HG02938 (cell line): ENCODE data around the gene CTNND1.

Experiments
- ATAC-seq: cut with Tn5 transposase; IDR thresholded peaks from one replicate; pipeline ENCODE4 v1.9.1; 2021; ENCODE audit warnings: mild to moderate bottlenecking, moderate library complexity; ENCODE audit not compliant: unreplicated experiment

CTNND1 gene

DNA sequence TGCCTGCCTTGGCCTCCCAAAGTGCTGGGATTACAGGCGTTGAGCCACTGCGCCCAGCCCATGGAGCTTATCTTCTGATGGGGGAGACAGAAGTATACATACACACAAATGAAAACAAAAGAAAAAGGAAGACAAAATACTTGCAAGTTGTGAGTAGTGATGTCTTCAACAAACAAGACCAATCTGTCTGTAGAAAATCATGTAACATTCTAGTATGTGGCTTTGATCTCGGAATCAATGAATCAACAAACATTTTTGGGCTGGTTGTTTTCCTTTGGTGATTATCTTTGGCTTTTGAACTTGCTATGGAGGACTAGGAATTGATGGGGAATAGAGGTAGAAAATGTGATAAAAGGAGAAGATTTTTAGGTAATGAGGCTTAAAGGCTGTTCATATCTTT is 3.4 kb upstream of the CTNND1 start:
- no peak for ATAC-seq

DNA sequence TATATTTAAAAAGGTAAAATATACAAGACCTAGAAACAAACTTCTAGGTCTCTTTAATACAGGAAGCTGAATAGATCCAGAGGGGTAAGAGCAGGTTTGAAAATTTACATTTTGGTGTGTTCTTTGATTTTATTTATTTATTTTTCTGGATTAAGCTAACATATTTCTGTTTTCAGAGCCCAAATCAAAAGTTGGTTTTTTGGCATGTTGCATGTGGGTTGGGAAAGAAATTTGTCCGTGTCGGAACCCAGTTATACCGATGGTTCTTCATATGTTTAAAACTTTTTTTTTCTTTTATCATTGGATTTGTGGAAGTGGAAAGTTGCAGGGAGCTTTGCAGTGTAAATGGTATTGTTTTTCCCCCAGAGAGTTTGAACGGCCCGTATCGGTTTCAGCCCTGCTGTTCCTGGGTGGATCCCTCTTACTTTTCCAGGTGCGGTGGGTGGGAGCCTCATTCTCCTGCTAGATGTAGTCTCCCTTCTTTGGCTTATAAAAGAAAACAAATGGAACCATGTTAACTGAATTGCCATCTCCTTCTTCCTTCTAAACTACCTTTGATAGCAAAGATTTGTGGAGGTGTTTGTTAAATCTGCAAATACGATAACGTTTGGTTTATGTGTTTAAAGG is 746 bp downstream of the CTNND1 start:
- ATAC-seq: no peak

DNA sequence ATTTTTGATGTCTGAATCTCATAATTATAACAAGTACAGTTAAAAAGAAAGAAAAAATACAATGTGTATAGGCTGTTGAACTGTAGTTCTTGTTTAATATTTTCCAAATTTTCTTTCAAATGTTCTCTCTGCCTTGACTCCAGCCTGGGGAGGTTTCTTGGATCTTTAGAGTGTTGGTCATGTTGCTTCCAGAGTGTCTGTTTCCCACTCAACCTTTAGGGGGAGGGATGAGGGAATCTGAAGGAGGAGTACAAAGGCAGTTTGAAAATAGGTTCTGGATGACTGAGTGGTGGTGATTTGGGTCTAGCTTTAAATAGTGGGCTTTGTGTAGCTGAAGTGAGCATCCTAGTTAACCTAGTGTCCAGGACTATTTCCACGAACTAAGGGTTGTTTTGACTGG is 2.0 kb downstream of the CTNND1 start:
- ATAC-seq: no peak

DNA sequence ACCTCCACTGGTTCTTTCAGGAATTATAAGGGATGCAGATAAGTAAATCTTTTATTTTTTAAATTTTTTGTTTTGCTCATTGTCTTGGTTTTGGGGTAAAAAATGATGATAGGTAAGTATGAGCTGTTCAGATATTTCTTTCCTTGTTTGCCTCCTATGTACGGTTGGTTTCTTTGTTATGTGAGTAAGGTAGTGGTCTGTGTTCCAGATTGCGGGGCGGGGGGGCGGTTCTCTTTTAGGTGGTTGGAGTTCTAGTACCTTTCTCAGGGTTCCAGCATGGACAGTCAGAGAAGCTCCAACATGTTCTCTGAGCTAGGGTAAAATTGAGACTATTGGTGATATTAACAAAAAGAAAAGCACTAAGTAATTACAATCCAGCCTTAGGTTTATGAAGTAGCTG is 2.4 kb downstream of the CTNND1 start:
- ATAC-seq: no peak

DNA sequence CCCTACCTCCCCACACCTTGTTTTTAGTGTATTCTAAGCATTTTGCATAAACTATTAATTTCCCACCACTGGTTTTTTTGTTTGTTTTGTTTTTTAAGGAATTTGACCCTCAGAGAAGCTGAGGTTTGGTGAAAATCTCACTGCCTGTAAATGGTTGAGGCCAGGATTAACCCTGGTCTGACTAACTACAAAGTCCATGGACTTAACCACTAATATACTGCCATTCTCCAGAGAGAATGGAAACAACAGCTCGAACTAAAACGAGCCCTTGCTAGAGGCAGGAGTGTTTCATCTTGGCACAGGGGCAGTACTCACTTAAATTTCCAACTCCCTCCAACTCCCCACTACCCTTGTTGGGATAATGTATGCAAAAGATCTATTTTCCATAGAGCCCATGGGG is 3.0 kb downstream of the CTNND1 start:
- no peak for ATAC-seq

DNA sequence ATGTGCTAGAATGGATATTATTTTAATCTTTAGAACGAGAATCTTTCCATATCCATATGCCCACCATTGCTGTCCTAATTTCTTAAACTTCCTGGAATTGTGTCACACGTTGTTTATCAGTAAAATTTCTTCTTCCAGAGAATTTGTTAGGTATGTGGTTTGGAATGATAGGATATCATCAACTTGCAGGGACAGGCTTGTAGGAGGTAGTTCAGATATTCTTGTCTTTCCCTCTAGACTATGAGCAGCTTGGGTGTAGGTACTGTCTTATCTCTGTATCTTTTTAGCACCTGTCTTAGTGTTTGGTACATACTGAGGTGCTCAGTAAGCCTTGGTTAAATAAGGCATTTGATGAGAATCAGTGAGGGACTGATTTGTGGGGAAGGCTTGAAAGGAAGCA is 3.4 kb downstream of the CTNND1 start:
- ATAC-seq: no peak

DNA sequence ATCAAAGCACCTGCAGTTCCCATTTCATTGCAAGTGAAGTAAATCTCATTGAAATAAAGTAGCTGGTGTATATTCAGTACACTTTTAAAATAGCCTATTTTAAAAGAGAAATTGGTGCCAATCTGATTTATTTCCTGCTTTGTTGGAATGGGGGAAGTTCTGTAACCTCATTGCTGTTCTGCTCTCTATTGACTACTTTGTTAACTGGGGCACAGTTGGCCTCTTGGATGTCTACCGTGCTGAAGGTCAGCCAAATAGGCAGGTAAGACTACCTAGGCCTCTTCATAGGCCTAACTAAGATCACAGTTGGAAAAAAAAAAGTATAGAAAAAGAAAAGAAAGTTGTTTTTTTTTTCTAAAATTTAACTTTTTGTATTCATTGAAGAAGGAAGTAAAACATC is 9.2 kb downstream of the CTNND1 start:
- ATAC-seq: no peak

DNA sequence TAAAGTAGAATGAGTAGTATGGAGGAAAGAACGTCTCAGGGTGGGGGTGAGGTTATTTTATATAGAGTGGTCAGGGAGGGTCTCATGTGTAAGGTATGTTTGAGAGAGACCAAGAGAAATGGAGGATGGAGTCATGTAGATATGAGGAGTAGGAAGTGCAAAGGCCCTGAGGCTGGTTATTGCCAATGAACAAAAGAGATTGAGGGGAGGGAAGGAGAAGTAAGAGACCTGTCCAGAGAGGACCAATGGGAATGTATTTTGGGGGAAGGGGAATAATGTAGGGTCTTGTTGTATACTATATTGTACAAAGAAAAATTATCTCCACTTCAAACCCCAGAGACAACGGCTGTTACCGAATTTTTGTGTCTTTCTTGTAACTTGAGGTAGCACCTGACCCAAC is 9.8 kb downstream of the CTNND1 start:
- ATAC-seq: no peak

DNA sequence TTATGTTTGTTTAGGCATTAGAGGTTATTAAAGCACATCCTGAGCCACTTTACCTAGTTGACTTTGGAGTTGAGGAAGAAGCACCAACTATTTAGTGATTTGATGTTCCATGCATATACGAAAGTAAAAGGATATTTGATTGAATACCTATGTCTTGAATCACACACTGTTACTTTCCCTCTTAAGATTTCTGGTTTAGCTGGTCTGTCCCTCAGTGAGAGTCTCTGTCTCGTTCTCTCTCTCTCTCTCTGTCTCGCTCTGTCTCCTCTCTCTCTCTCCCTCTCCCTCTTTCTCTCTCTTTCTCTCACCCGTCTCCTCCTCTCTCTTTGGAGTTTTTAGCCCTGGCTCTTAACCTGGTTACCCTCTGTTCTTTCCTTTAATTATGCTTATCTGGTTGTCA is 11.0 kb downstream of the CTNND1 start:
- no peak for ATAC-seq

DNA sequence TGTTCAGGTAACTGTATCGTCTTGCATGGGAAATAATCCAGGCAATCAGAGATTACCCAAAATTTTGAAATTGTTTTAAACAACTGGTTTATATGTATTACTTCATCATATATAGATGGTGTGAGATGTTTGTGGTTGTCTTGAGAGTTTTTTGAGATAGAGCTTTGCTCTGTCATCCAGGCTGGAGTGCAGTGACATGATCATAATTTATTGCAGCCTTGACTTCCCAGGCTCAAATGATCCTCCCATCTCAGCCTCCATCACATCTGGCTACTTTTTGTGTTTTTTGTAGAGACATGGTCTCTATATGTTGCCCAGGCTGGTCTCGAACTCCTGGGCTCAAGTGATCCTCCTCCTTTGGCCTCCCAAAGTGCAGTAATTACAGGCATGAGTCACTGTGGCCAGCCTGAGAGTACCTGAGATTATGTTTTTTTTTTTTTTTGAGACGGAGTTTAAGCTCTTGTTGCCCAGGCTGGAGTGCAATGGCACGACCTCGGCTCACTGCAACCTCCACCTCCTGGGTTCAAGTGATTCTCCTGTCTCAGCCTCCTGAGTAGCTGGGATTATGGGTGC is 11.5 kb downstream of the CTNND1 start:
- no peak for ATAC-seq

DNA sequence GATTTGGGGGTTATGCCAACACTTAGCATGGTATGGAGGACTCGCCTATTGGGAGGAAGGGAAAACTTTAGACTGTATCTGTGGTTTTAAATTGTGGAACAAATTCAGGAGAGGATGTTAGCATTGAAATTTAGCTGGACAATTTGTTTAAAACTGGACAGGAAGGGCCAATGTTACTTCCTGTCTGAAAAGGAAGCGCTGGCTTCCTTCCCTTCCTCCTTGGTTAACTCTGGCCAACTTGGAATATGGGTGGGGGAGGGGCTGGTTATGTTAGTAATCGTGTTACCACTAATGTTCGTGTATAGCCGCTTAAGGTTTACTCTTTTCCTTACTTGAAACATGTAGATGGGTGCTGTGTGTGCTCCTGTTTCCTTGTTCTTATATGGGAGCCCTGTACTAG is 13.9 kb downstream of the CTNND1 start:
- ATAC-seq: no peak

DNA sequence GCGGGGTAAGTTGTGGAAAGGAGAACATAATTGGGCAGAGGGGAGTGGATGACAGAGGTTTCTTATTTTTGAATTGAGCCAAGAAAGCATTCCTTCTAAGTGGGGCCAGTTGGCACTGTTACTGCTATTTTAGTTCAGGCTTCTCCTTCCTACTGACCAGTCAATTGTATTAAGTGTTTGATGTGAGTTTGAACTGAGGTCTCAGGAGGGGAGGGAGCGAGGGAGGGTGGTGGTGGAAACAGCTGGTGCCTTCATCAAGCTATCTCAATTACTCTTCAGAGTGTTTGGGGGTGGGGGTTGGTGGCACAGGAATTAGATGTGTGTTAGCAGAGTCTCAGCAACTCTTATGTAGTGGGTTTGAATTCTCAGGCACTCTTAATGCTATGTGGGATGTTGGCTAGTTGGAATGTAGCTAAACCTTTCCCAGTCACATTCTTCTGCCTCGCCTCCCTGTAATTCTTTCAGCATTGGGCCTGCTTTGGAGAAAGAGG is 14.5 kb downstream of the CTNND1 start:
- no peak for ATAC-seq

DNA sequence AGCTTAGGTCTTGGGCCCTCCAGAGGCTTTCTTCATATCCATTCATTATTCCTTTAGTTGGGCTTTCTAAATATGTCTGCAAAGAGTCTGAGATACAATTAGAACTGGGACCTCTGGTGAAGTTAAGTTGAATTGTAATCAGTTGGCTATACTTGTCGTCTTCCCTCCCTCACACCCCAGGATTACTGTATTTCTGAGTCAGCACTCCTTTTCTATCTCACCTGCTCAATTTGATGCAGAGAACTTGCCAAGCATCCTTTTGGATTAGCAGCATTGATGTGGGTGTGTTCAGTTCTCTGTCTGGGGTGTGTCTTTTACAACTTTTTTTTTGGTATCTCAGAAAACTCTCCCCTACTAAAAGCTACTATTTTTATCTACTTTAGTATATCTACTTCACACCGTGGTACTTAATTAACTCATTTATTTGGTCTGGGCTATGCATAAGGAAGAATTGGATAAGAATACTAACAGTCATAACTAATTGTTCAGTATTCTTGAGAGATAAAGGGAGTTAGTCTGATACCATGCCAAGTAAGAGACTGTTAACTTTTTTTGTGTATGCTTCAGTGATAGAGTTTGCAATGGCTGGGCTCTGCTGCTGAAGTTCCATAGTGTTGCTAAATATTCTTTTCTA is 15.1 kb downstream of the CTNND1 start:
- ATAC-seq: no peak

DNA sequence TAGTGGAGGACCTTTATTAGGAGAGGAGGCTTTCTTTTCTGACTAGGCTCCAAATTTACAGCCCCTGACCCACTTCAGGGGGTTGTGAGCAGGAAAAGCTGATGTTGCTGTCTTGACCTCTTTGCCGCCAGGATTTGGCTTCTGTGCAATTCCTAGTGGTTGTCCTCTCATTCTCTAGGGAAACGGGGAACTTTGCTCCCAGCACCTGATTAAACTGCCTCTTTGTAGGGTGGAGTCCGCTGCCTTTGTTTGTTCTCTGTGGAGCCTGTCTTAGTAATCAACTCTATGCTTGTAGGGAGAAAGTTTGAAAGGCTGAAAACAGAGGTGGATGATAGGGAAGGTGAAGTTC is 16.3 kb downstream of the CTNND1 start:
- ATAC-seq: no peak

DNA sequence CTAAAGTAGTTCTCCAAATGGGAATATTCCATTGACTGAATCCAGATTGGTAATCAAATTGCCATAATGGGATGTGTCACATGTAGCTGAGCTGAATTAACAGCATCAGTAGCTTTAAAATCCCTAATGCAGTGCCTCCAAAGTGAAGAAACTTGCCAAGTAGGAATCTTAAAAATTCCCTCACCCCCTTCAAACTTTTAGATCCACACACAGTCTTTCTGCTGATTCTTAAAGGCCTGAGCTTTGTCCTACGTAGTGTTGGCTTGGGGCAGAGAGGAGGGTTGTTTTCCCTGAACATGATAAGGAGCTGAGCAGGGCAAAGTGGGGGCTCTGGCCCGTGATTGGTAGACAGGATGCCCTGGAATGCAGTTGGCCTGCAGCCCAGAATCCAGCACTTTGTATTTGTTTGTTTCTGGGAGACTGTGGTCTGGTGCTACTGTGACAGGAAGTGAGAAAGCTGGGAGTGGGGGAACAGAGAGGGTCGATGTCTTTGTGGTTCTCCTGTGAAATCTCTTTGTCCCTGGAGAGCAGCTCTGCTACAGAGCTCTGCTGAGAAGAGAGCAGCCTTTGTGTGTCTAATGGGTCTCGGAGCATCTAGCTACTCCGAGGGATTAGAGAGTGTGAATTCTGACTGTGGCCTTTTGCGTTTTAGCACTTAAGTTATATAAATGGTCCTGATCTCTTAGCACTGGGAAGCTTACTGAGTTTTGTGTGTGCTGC is 16.9 kb downstream of the CTNND1 start:
- ATAC-seq: no peak

DNA sequence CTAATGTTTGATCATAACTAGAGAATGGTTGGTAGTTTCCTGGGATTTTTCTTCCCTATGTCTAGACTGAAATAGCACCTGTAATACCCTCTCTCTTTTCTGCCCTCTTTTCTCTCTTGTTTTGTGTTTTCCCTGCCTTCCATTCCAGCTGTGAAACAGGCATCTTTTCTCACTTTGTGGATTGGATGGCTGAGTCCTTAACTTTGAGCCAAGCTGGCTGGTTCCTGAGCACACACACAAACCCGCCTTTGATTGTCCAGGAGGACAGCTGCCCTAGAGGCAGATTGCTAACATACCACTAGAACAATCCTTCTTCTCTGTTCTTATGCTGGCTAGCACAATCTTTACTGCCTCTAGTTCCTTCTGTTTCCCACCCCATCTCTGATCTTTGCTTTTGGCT is 17.7 kb downstream of the CTNND1 start:
- ATAC-seq: no peak

DNA sequence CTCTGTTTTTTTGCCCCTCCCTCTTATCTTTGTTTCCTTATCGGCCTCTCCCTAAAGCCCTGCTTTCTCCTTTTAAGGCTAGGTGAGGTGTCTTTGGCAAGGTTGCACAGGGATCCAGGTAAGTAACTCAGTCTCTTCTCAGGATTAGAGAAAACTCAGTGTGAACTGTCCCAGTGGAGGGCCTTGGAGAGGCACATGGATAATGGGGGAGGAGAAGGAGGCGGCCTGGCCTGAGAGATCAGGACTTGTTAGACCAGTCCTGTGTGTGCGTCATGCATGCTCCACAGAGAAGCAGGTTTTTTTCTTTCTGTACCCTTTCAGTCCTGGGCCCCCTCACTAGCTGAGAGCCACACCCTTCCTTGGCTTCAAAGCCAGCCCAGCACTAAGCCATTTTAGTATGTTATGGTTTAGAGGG is 19.9 kb downstream of the CTNND1 start:
- ATAC-seq: no peak

DNA sequence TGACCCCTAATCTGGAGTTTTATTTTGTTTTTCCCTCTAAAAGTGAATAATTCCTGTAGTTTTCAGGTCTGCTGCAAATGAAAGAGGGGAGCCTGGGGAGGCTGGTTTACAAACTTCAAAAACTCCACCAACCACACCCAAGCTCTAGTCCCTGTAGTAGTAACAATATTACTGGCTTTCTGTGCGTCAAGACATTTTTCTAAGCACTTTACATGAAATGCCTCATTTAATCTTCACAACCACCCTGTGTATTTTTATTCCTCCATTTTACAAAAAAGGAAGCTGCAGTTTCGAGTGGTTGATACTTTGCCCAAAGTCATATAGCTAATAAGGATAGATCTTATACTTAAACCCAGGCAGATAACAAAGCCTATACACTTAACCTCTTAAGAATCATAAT is 23.5 kb downstream of the CTNND1 start:
- no peak for ATAC-seq

DNA sequence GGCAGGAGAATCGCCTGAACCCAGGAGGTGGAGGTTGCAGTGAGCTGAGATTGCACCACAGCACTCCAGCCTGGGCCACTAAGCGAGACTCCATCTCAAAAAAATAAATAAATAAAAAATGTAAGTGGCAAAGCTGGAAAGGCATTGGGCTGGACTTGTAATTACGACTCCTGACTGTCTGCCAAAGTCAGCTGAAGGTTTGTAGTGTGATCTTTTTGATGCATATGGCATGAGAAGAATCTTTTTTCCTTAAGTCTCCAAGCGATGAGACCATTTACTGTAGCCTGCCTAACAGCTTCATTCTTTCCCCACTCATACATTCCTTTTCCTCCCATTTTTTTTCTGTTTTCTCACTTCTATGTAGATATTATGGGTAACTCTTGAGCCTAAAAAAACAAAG is 24.8 kb downstream of the CTNND1 start:
- ATAC-seq: no peak

DNA sequence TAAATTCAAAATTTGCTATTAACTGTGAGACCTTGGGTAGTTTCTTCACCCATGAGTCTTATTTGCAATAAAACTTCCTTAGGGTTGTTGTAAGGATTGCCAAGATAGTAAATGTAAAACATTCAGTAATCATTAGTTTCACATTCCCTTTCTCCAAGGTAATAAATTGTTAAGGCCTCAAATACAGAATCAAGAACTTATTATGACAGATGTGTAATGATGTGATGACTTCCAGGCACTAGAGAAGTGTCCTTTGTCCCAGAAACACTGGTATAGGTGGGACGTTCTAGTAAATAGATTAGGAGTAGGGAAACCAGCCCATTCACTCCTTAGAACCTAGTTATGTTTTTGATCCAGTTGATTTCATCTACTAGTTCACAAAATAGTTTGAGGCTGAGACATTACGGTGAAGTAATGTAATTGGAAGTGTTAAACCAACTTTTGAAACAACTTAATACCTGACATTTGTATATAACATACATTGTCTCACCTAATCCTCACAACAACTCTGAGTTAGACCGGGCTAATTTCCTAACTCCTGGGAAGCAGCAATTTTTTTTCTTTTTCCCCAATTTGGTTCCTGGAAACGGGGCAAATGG is 25.5 kb downstream of the CTNND1 start:
- no peak for ATAC-seq

DNA sequence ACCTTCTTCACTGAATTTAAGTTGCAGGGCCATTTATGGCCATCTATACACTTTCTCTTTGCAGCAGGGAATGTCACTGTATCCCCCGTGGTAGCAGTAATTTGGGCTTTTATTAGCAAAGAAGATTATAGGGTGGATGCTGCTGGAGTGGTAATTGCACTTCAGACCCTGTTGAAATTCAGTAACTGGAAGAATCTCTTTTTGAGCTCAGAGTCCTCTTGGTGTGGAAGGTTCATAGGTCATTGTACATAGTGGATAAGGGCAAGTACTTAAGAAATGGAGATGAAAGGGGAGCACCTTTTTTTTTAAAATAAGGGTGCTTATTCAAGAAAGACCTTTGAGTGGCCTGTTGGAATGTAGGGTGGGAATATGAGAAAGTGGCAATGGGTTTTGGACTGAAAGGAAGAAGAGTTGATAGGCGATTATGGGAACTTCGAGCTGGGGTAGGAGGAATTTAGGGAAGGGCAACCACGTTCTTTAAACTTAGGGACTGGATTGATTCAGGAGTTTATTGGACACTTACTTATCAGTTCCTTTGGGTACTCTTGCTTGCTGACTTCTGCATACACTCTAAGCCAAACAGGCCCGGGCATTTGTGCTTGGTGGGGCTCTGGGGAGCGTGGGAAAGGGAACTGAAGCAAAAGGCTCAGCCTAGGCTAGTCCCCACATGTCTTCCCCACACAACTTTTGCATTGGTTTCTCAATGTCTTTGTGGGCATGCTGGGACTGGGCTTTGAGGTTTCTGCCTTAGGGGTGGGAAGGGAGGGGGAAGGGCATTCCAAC is 26.5 kb downstream of the CTNND1 start:
- no peak for ATAC-seq
